ENCODE data around the gene FAM156B.
"Not testable (repeated sequence)": the region's sequence is repeated elsewhere in the genome, so short reads cannot be mapped to it uniquely, and the experiment has no call there.

Gene FAM156B

GRCh38 chrX:52930214-52930613 is 33.1 kb downstream of the FAM156B start:
- DNase-seq: not testable (repeated sequence)

- no peak for DNase-seq
These were observed 36.1 kb downstream of the FAM156B start for GRCh38 chrX:52933213-52933612.

- no peak for DNase-seq
These were observed 37.0 kb downstream of the FAM156B start for GRCh38 chrX:52933976-52934703.

- peak; percentile 89 to 96 for DNase-seq
These were observed 37.8 kb downstream of the FAM156B start for GRCh38 chrX:52934704-52935469.

GRCh38 chrX:52935470-52935784 is 38.3 kb downstream of the FAM156B start:
- DNase-seq: not testable (repeated sequence)

GRCh38 chrX:52940704-52941103 is 43.6 kb downstream of the FAM156B start:
- not testable (repeated sequence) for DNase-seq

- DNase-seq: not testable (repeated sequence)
These were observed 44.6 kb downstream of the FAM156B start for GRCh38 chrX:52941728-52942127.

GRCh38 chrX:52945838-52946494 is 48.8 kb downstream of the FAM156B start:
- not testable (repeated sequence) for DNase-seq

GRCh38 chrX:52947501-52947900 is 50.4 kb downstream of the FAM156B start:
- not testable (repeated sequence) for DNase-seq

GRCh38 chrX:52948265-52948664 is 51.1 kb downstream of the FAM156B start:
- not testable (repeated sequence) for DNase-seq

- DNase-seq: not testable (repeated sequence)
These were observed 52.2 kb downstream of the FAM156B start for GRCh38 chrX:52949325-52949724.

GRCh38 chrX:52949884-52950283 is 52.8 kb downstream of the FAM156B start:
- DNase-seq: not testable (repeated sequence)
